Colonic mucosa (tissue), 4 donors: ENCODE results near the gene KRT16. TPM values are rescaled to one million over a fixed set of nuclear protein-coding genes. Genes with fewer than 3 reads are reported as not detected.

Source experiments
- DNase-seq: peaks from one replicate; pipeline ENCODE4 v3.0.0-alpha.2; 2020
- H3K27ac ChIP-seq: fragments of 200-600 bp; one replicate; pipeline ENCODE4 v1.8.0; 2021
- H3K27me3 ChIP-seq: fragments of 200-600 bp; one replicate; pipeline ENCODE4 v1.8.0; 2021
- H3K36me3 ChIP-seq: fragments of 200-600 bp; one replicate; pipeline ENCODE4 v1.8.0; 2021
- H3K4me1 ChIP-seq: fragments of 200-600 bp; one replicate; pipeline ENCODE4 v1.8.0; 2021; ENCODE audit warnings: mild to moderate bottlenecking
- H3K4me3 ChIP-seq: fragments of 200-600 bp; one replicate; pipeline ENCODE4 v1.8.0; 2021
- H3K9ac ChIP-seq, 2 donors: one replicate each; pipeline ENCODE4 v1.7.0; 2013; ENCODE audit warnings: control low read depth in 2 of 2, low read depth in 2 of 2, low read length in 2 of 2
- H3K9me3 ChIP-seq: fragments of 200-600 bp; one replicate; pipeline ENCODE4 v1.8.0; 2021
- CTCF ChIP-seq: fragments of 200-600 bp; IDR thresholded peaks from one replicate; pipeline ENCODE4 v1.8.0; 2022; ENCODE audit warnings: antibody characterized with exemption, mild to moderate bottlenecking
- intact Hi-C: fragments of 100-400 bp; cut with DNase I; formaldehyde crosslinking; loops from one replicate; pipeline ENCODE4 v1.14.1; 2022
- total RNA-seq, 2 donors: library from RNA; stranded (reverse); fragmentation: NEBNext Ultra II Directional in 1 of 2; extraction: Animal tissue kit (Norgen Biotek cat#: 25700) in 1 of 2; gene quantifications; one replicate each; pipeline ENCODE4 v1.2.1, GENCODE V29; 2021
- donor health status: healthy.
- donor health status: DM: no; HTN: no; CAD: no.
- donor health status: DM: no; HTN: no; CAD: no.

KRT16 gene
- total RNA-seq, 2 donors from 2014 or later, result not detected

GRCh38 chr17:41653892-41654677, 41.5 kb upstream of the KRT16 start:
- Histone ChIP-seq H3K36me3 (no peaks in the 10 kb centered on the region), H3K27me3 (no peaks in the 10 kb centered on the region), H3K4me3 (no peak overlapping the region), H3K4me1 (peaks cover 23% of the 10 kb centered on the region), H3K27ac (peak overlapping the region; percentile 96), H3K9ac (peak overlapping the region; percentile 81 to 95), H3K9me3 (no peaks in the 10 kb centered on the region)
- intact Hi-C loops, result loop anchor here (5.0 kb wide), 1 partner anchor 752 kb away; no protein-coding TSS in a partner anchor
- peak; percentile 94 for DNase-seq
- no peak for TF ChIP-seq CTCF

GRCh38 chr17:41653421-41653820, 40.9 kb upstream of the KRT16 start:
- H3K4me1 ChIP-seq, result peaks cover 25% of the 10 kb centered on the region
- no peaks in the 10 kb centered on the region for H3K27me3 ChIP-seq
- no peaks in the 10 kb centered on the region for H3K9me3 ChIP-seq
- intact Hi-C loops, result loop anchor here (5.0 kb wide), 1 partner anchor 751 kb away; no protein-coding TSS in a partner anchor
- H3K4me3 ChIP-seq, result no peak overlapping the region
- peak overlapping the region; percentile 51 to 95 for H3K9ac ChIP-seq
- DNase-seq, result no peak
- H3K36me3 ChIP-seq, result no peaks in the 10 kb centered on the region
- TF ChIP-seq CTCF, result no peak
- H3K27ac ChIP-seq, result peak overlapping the region; percentile 96

GRCh38 chr17:41652461-41652970, 39.9 kb upstream of the KRT16 start:
- TF ChIP-seq CTCF, result no peak
- intact Hi-C loops, result loop anchor here (5.0 kb wide), 1 partner anchor 750 kb away; no protein-coding TSS in a partner anchor
- no peaks in the 10 kb centered on the region for H3K36me3 ChIP-seq
- no peak for DNase-seq
- H3K4me1 ChIP-seq, result peaks cover 34% of the 10 kb centered on the region
- peak overlapping the region in 1 of 2 donors; percentile 95 for H3K9ac ChIP-seq
- H3K27me3 ChIP-seq, result no peaks in the 10 kb centered on the region
- no peaks in the 10 kb centered on the region for H3K9me3 ChIP-seq
- H3K4me3 ChIP-seq, result no peak overlapping the region
- peak overlapping the region; percentile 96 for H3K27ac ChIP-seq

GRCh38 chr17:41651625-41652460, 39.3 kb upstream of the KRT16 start:
- TF ChIP-seq CTCF, result no peak
- Histone ChIP-seq H3K27ac (peak overlapping the region; percentile 96), H3K9ac (peak overlapping the region; percentile 56 to 95), H3K36me3 (no peaks in the 10 kb centered on the region), H3K27me3 (no peaks in the 10 kb centered on the region), H3K9me3 (no peaks in the 10 kb centered on the region), H3K4me1 (peaks cover 35% of the 10 kb centered on the region), H3K4me3 (no peak overlapping the region)
- intact Hi-C loops, result loop anchor here (5.0 kb wide), 1 partner anchor 750 kb away; no protein-coding TSS in a partner anchor
- DNase-seq, result peak; percentile 93
